Measurements from ENCODE around the gene CNN1.

GRCh38 chr19:11552666-11553372, 14.2 kb downstream of the CNN1 start:
- TF ChIP-seq, protein P1, sequence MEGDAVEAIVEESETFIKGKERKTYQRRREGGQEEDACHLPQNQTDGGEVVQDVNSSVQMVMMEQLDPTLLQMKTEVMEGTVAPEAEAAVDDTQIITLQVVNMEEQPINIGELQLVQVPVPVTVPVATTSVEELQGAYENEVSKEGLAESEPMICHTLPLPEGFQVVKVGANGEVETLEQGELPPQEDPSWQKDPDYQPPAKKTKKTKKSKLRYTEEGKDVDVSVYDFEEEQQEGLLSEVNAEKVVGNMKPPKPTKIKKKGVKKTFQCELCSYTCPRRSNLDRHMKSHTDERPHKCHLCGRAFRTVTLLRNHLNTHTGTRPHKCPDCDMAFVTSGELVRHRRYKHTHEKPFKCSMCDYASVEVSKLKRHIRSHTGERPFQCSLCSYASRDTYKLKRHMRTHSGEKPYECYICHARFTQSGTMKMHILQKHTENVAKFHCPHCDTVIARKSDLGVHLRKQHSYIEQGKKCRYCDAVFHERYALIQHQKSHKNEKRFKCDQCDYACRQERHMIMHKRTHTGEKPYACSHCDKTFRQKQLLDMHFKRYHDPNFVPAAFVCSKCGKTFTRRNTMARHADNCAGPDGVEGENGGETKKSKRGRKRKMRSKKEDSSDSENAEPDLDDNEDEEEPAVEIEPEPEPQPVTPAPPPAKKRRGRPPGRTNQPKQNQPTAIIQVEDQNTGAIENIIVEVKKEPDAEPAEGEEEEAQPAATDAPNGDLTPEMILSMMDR (IDR thresholded peaks at IDR 0.05) = no peak
- TF ChIP-seq POLR2AphosphoS5 (IDR thresholded peaks at IDR 0.05; ENCODE audit: insufficient read depth in 1 of 2, low read depth in 1 of 2) = no peak
- TF ChIP-seq POLR2A (IDR thresholded peaks at IDR 0.05) = no peak

Data from vagina (tissue), 2 donors.